Stimulated activated CD8-positive, alpha-beta memory T cell treated with anti-CD3 and anti-CD28 coated beads, Interleukin-7, amount 100 ng/mL, for 24 hours (primary cell): ENCODE data around the gene TMEM198.
A peak's percentile ranks its signal among the peaks of the same experiment; 100 is the strongest.

Experiments
- DNase-seq: peaks from one replicate; pipeline ENCODE4 v3.0.0-alpha.2; 2020; ENCODE audit warnings: low read depth

Gene TMEM198

DNA sequence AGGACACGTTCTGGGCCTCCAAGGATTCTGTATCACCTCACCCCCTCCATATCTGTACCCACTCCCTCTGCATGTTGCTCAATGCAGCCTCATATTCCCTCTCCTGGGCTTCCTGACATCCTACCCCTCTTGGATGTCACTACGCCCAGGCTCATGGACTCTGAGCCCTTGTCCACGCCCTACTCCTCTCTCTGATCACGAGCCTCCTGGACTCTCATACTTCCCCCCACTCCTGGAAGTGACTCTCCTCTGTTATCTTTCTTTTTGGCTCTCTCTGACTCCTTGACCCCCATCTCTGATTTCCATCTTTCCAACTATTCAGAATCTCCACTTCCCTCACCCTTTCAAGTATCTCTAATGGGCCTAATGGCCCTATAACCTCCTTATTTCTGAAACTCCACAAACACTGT, 2.1 kb downstream of the TMEM198 start:
- DNase-seq, result no peak

GRCh38 chr2:219547621-219548020, 3.8 kb downstream of the TMEM198 start:
- no peak for DNase-seq

DNA sequence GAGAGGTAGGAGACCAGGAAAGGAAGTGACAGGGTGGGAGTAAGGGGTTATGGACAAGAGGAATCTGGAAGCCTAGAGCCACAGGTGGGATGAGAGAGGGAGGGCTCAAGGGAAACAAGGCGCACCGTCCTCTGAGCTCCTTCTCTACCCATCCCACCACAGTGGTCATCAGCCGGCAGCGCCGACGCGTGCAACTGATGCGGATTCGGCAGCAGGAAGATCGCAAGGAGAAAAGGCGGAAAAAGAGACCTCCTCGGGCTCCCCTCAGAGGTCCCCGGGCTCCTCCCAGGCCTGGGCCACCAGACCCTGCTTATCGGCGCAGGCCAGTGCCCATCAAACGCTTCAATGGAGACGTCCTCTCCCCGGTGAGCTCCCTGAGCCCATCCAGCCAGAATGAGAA, 5.2 kb downstream of the TMEM198 start:
- DNase-seq, result no peak

DNA sequence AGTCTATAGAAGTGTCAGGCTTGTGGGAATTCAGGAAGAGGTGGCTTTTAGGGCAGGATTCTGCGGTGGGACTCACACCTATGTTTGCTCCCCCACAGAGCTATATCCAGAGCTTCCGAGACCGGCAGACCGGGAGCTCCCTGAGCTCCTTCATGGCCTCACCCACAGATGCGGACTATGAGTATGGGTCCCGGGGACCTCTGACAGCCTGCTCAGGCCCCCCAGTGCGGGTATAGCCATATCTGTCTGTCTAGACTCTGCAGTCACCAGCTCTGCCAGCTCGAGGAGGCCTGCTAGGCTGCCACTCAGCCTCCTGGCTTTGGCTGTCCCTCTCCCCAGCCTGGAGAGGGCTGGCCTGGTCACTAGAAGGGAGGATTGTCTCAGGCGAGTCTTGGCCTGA, 5.8 kb downstream of the TMEM198 start:
- DNase-seq, result no peak

GRCh38 chr2:219551441-219552381, 7.9 kb downstream of the TMEM198 start:
- DNase-seq, result no peak

DNA sequence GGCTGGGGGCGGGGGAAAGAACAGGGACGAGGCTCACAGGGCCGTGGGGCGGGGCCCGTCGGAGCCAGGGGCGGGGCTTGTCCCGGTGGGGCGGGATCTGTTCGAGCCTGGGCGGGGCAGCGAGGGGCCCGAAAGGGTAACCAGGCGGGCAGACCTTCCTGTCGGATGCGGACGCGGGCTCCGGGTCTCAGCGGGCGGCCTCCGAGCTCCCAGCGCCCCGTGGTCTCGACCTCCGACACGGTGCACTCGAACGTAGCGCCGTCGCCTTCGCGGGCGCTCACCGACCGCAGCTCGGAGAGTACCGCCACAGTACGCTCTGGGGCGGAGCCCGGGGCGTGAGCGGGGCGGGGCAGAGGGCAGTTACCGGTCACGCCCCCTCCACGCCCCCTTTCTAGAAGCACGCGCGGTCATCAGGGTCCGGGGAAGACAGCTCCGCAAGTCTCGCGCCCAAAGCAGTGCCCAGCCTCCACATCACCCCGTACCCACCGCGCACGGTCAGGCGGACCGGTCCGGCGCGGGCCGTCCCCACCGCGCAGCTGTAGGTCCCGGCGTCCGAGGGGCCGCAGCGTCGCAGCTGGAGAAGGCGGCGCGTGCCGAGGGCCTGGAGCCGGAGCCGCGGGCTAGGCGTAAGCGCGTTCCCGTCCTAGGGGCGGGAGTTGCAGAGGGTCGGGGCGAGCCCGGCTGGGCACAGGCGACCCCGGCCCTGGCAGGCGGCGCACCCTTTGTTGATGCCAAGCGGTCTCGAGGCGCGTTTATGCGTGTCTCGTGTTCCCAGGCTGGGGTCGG, 8.7 kb downstream of the TMEM198 start:
- peak; percentile 76 for DNase-seq

- DNase-seq, result no peak
These were observed 9.3 kb downstream of the TMEM198 start for GRCh38 chr2:219553168-219553417.

DNA sequence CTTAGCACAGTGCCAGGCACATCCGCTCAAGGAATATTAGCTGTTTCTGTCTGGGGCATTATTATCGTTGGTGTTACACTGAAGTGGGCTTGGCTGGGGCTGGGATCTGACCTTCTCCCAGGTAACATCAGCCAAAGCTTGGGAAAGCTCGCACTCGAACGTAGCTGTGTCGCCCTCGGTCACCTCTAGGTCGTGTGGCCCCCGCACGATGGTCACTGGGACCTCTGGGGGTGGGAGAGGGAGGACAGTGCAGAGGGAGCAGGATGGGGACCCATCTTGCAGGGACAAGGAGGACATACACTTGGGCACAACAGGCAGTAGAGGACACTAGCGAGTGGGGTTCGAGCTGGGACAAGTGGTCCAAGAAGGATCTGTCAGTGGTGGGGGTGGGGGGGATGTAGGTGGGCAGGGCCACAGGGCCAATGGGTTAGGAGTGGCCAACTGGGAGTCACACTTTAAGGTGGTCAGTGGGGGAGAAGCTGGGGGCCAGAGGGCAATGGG, 9.7 kb downstream of the TMEM198 start:
- no peak for DNase-seq

DNA sequence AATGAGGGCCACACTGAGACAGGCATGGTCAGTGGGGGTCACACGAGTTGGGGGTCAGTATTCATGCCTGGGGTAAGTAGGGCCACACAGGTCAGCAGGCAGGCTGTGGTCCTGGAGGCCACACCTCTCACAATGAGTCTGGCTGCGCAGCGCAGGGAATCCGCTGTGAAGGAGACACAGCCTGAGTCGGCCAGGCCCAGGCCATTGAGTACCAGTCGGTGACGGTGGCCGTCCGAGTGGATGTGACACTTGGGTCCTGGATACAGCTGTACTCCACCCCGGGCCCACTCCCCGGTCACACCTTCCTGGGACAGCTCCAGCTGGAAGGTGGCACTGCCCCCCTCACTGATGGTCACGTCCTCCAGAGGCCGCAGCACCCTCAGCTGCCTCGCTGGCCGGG, 10.5 kb downstream of the TMEM198 start:
- no peak for DNase-seq

- no peak for DNase-seq
These were observed 12.1 kb downstream of the TMEM198 start for GRCh38 chr2:219555956-219556355.

DNA sequence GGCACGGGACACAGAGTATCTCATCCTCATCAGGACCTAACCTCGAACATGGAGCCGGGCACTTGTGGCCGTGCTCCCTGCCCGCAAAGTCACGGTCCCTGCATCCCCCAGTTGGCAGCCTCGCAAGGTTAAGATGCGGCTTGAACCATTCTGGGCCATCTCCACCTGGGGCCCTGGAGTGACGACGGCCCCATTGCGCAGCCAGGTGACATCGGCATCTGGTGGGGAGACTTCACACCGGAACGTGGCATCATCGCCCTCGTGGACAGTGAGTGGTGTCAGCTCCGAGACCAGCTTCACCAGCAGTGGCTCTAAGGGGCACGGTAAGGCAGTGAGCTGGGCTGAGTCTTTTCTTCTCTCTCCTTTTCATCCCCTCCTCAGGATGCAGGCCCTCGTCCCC, 12.6 kb downstream of the TMEM198 start:
- no peak for DNase-seq

- no peak for DNase-seq
These were observed 13.5 kb downstream of the TMEM198 start for GRCh38 chr2:219557320-219557719.

GRCh38 chr2:219557791-219558785, 14.3 kb downstream of the TMEM198 start:
- no peak for DNase-seq

GRCh38 chr2:219559156-219559915, 15.5 kb downstream of the TMEM198 start:
- DNase-seq, result no peak

DNA sequence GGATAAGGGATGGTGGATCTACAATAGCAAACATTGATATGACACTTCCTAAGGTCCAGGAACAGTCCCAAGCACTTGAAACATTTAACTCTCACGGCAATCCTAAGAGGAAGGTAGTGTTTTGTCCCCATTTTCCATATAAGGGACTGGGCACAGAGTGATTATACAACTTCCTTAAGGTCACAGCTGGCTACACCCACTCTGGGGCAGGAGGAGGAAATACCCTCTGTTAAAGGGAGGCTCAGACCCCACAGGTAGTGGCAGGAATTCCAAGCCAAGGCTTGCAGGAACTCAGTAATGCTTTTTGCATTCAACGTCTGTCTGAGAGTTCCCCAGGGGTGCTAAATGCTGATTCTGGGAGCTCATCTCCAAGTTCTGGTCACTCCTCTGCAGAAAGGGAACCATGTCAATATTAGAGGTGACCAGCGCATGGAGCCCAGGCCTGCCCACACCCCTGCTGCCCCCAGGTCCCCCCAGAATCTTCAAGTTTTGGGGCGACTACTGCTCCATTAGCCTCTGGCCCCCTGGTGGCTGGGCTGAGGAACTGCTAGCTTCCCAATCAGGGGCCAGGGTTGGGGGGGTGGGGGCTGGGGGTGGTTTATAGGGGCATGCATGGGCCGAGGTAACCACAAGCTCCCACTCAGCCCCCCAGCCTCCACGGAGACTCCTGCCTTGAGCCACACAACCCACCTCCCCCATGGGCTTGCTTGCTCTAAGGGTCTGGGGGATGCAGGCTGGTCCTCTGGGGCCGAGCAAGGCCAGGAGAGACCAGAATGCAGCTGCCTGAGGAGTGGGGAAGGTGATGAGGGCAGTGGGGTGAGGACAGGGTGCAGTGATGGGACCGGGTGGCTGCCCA, 16.4 kb downstream of the TMEM198 start:
- no peak for DNase-seq

DNA sequence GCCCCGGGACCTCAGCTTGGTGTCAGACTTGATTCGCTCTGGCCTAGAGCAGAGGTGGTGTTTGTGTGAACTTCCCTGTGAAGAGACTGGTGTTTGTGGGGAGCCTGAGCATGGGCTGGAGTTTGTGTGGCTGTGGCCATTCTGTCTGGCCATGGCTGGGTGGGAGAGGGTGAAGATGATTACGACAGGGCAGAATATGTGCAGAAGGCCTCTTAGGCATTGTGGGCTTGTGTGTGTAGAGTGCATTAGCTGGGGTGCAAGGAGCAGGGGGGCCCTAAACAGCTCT, 17.0 kb downstream of the TMEM198 start:
- no peak for DNase-seq

DNA sequence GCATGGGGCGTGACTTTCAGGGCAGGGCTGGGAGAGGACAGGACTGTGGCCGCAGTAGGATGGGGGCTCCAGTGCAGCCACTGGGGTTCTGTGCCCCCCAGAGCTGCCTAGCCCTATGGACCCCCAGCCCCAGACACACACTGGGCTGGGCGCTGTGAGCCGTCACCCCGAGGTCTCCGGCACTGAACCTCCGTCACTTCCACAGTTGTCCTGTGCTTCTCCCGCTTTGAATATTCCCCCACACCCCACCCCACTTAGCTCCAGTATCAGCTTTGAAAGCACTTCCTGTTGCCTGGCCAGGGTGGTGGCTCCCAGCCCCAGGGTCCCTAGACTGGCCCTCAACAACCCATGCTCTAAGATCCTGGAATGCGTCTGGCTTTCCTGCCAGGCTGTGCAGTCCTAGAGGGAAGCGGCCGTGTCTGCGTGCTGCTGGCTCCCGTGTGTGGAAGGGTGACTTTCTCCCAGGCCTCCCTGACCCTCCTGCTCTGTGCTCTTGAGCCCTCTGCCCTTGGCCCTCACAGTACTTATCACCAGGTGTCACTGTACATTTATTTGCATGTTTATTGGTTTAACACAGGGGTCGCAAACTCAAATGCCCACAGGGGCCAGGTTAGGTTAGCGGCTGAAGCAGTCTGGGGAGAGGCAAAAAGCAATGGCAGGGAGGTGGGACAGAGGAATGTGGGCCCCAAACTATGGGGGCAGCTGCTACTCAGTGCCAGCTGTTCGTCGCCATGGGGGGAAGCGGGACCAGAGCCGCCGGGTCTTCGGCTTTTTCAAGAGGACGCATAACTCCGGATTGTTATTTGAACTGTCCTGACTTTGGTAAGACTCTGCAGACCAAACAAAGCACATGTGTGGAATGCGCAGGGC, 17.6 kb downstream of the TMEM198 start:
- DNase-seq, result no peak

DNA sequence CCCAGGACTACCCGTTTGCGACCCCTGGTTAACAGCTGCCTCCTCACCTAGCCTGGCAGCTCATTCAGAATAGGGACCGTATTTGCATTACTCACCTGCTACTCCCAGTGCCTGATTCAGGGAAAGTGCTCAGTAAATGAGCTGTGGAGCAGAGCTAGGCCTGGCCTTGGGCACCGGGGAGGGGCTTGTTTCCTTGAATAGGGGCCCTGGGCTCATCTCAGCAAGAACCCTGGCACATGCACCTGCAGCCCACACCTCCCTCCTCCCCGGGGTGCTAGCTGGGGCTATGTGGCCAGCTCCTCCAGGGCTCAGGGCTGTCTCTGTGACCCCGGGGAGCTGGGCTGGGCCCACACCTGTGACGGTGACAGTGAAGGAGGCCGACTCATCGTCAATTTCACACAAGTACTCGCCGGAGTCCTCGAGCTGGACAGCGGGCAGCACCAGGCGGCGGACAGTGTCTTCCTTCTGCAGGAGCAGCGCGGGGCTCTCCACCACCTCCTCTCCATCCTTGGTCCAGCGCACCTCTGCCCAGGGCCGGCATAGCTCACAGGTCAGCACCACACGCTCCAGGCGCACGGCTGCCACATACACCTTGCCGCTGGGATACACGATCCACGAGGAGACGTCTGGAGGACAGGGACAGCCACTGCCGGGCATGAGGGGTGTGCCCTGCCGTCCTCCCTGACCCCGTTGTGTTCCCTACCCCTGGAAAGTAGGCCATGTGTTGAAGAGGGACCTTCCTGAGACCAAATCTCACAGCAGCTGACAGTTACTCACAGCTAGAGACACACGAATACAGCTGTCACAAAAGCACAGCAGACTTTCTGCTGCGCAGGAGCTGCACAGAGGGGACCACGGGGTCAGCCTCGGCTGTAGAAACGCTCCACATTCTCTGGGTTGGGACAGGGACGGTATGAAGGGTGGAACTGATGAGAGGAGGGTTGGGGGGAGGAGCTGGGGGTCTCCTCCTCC, 18.5 kb downstream of the TMEM198 start:
- no peak for DNase-seq
